Stimulated activated CD8-positive, alpha-beta memory T cell treated with anti-CD3 and anti-CD28 coated beads, Interleukin-15, amount 100 ng/mL, for 24 hours (primary cell): ENCODE measurements around the gene MAGEB2.
"Not testable (repeated sequence)": the region's sequence is repeated elsewhere in the genome, so short reads cannot be mapped to it uniquely, and the experiment has no call there.

Experiments used
- DNase-seq: peaks from one replicate; pipeline ENCODE4 v3.0.0-alpha.2; 2020; ENCODE audit warnings: low read depth

Gene MAGEB2

GRCh38 chrX:30215357-30215843 lies at the start of gene MAGEB2:
MAGEB2 (plus strand) TSS chrX:30215563; CDS start chrX:30218581, 3,018 bp downstream.
- no peak for DNase-seq

DNA sequence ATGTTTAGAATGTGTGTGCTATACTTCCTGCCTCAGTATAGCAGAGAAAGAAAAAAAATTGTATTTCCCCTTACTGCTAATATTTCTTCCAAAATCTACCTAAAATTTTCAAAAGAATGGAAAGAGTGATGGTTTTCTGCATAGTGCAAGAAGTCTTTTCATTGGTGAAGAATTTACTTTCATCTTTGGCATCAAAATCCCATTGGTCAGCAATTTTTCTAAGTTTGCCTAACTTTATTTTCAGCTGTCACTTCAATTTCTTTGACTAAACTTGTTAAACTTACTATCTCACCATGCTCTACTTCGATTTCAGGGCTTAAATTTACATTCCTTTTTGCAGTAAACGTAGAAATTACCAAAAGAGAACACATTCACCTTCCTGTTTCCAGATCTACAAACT lies 44.5 kb upstream of the MAGEB2 start:
- no peak for DNase-seq

GRCh38 chrX:30181353-30181752 lies 34.0 kb upstream of the MAGEB2 start:
- no peak for DNase-seq

DNA sequence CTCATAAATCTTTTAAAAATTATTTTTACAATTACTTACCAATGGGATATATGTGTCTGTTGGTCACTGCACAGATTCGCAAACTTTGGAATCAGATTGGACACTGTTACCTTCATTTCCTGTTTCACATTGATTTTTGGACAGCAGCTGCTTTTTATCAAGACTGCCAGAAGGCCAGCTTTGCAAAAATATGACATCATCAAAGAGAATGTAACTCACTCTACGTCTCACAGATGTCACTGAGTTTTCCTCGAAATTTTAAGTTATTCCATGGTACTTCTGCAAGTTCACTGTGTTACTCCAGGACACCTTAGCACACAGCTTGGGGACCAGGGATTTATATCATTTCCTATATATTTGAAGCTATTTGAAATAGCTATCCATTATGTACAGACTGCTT lies 31.8 kb upstream of the MAGEB2 start:
- no peak for DNase-seq

DNA sequence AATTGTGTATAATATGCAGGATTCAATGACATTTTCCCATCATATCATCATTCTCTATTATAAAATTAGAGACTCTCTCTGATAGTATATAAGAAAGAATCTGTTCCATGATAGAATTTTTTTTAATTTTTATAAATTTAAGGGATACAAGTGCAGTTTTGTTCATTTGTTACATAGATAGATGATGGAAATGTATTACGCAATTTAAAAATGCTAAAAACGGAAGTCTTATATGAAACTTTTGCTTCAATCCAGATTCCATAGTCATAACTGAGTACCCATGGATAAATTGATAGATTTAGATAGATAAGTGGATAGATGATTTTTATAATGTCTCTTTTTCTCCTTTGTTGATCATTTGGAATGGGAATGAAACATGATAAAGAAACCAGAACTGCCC lies 24.9 kb upstream of the MAGEB2 start:
- DNase-seq: no peak

DNA sequence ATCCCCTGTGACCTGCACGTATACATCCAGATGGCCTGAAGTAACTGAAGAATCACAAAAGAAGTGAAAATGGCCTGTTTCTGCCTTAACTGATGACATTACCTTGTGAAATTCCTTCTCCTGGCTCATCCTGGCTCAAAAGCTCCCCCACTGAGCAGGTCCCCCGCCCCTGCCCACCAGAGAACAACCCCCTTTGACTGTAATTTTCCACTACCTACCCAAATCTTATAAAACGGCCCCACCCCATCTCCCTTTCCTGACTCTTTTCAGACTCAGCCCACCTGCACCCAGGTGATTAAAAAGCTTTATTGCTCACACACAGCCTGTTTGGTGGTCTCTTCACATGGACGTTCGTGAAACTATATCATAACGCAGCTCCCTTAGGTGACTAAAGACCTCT lies 21.5 kb upstream of the MAGEB2 start:
- DNase-seq: not testable (repeated sequence)

DNA sequence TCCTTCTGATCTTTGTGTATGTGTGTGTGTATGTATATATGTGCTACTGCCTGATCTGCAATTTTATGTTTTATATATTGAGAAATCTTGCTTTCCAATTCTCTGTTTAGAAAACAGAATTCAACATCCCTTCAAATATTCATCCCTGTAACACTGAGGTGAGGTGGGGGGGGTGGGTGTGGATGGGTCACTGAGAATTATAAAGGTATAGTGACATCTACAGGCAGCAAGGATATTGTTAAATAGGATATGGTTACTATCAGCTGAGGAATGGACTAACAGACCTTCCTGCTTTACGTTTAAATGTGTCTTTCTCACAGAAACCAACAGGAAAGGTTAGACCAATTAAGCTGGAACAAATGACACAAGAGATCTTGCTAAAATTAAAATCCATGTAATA lies 19.0 kb upstream of the MAGEB2 start:
- DNase-seq: no peak

GRCh38 chrX:30212172-30212571 lies 3.2 kb upstream of the MAGEB2 start:
- DNase-seq: no peak

- DNase-seq: no peak
Observed at GRCh38 chrX:30217465-30217864, 2.1 kb downstream of the MAGEB2 start.

GRCh38 chrX:30219372-30219771 lies 4.0 kb downstream of the MAGEB2 start:
- no peak for DNase-seq

DNA sequence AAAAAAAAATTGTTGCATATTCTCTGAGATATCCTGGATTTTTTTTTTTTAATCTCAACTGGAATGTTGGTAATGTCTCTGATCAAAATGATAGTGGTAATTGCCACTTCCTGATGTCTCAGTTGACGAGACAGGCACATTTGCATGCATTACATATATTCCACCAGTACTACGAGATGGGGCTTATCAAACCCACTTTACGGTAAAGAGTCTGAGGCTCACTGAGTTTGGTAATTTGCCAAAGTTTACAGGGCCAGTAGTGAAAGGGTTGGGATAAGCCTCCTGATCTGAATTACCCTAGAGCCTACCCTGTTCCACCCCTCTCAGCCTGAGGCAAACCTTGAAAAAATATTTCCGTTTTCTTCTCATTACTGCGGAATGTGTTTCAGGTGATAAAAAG lies 5.3 kb downstream of the MAGEB2 start:
- no peak for DNase-seq

GRCh38 chrX:30224536-30224935 lies 9.2 kb downstream of the MAGEB2 start:
- no peak for DNase-seq

DNA sequence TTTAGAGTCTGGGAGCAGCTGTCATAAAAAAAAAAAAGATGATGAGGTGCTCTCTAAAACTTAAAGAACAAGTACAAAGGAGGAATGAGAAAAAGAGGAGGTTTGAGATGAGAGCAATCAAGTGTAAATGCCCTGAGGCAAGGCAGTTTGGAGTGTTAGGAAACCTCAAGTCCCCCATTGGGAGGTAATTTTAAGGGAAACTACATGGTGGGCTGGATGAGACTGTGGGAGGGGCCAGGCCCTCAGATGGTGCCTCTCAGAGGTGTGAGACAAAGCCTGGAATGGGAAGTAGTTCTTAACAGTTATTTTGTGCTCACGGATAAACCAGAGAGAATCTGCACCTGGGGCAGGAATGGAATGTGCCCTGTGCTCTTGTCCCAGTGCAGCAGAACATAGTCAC lies 13.2 kb downstream of the MAGEB2 start:
- no peak for DNase-seq

DNA sequence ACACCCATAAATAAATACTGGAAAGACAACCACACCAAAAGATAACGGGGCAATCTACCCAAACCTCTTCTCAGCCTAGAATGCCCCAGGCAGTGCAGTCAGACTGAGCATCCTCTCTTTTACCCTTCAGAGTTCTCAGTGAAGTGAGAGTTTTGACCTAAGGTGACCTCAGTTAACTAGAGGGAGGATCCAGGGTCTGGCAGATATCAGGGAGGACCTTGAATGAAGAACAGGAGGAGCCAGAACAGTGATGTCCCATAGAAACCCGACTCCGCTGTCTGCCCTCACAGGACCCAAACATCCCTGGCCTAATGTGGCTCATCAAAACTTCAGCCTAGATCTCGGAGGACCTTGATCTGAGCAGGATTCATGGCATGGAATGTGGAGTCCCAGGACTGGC lies 15.0 kb downstream of the MAGEB2 start, which contains the start of gene MAGEB3:
TSS of gene MAGEB3 (plus strand) at position 263 of the 400 bp plus-strand sequence. CDS start 5,268 bp downstream, outside the sequence.
- no peak for DNase-seq

DNA sequence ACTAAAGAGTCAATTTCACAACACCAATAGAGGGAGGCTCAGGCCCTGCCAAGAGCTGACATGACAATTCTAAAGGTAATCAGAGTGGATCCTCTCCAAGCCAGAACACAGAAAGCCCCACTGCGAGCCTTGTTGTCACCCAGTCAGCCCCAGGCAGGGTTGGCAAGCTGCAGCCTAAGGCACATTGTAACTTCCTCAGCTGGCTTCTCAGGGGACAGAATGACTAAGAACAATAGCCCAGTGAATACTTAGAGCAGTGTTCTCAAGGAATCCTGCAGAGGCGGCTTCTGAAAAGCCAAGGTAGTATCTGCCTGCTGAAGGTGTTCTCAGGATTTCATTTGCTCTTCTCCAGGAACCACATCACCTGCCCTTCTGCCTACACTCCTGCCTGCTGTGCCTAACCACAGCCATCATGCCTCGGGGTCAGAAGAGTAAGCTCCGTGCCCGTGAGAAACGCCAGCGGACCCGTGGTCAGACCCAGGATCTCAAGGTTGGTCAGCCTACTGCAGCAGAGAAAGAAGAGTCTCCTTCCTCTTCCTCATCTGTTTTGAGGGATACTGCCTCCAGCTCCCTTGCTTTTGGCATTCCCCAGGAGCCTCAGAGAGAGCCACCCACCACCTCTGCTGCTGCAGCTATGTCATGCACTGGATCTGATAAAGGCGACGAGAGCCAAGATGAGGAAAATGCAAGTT lies 26.5 kb downstream of the MAGEB2 start, which contains the start of gene MAGEB4:
TSS of gene MAGEB4 (plus strand) at position 277 of the 692 bp plus-strand sequence. CDS start at position 413, 136 bp downstream.
- DNase-seq: no peak

DNA sequence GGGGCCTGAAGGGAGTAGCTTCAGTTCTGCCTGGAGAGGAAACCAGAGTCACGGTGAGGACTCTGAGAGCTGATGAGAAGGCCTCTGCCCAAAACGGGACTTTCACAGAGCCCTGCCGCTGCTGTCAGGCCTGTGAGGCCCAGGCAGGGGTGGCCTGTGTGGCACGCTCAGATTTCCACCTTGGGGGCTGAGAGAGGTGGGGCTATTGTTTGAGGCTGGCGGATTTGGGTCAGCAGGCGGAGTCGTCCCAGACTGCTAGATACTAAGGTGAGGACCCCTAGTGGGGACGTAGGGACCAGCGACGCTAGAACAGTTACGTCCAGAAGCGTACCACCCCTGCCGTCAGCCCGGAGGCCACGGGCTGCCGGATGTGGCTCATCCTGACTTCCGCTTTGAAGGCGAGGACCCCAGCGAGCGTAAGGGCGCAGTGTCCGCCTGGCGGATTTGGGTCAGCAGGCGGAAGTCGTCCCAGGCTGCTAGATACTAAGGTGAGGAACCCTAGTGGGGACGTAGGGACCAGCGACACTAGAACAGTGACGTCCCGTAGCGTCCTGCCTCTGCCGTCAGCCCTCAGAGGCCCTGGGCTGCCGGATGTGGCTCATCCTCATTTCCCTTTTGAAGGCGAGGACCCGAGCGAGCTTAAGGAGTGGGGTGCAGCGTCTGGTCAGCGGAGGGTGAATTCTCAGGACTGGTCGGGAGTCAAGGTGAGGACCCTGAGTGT lies 31.6 kb downstream of the MAGEB2 start, which contains the start of gene MAGEB1:
TSS of gene MAGEB1 (plus strand) at position 378 of the 721 bp plus-strand sequence. CDS start 3,348 bp downstream, outside the sequence.
- DNase-seq: no peak

- DNase-seq: no peak
Observed at GRCh38 chrX:30248854-30249253, 33.5 kb downstream of the MAGEB2 start.

DNA sequence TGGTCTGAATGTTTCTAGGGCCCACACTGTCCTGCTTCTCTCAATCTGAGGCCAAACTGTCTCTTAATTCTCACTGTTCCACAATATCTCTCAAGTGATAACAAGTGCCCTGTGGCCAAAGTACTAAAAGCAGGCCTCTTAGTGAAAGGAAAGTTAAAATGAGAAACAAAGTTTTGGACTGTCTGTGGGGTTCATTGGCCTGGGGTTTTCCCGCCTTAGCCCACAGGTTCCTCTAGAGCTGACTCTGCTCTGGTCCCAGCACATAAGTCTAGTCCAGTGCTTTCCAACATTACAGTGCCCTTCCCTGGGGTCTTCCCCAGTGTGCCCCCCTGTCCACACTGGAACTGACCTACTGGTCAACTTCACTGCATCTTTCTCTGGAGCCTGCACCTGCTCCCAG lies 37.9 kb downstream of the MAGEB2 start:
- no peak for DNase-seq

DNA sequence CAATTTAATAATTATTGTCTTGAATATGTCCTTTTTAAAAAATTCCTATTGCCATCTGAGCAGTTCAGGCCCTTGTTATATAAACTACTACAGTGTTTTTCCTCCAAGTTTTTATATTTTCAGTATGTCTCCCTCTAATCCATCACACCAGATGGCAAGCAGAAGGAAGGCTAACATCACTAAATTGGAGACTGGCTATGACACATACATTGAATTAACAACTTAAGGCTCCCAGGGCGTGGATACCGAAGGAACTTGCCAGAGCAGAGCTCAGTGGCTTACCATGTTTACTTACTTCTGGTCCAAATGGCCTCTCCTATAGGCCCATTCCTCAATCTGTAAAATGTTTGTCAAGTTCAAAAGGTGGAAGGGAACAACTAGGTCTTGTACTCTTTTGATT lies 44.6 kb downstream of the MAGEB2 start:
- DNase-seq: no peak

DNA sequence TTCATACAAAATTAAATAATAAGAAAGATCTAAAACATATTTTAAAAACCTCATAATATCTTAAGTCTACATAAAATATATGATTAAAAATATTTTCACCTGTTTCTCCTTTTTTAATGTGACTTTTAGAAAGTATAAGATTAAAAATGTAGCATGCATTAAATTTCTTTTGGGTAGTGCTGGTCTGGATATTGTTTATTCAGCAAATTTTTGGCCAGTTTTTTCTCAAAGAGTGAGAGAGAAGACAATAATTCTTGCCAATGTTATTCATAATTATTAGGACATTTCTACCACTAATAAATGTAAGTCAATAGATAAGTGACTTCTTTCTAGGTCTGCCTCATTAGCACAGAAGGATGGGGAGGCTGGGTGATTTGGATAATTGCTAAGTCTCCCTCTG lies 45.6 kb downstream of the MAGEB2 start:
- DNase-seq: no peak

DNA sequence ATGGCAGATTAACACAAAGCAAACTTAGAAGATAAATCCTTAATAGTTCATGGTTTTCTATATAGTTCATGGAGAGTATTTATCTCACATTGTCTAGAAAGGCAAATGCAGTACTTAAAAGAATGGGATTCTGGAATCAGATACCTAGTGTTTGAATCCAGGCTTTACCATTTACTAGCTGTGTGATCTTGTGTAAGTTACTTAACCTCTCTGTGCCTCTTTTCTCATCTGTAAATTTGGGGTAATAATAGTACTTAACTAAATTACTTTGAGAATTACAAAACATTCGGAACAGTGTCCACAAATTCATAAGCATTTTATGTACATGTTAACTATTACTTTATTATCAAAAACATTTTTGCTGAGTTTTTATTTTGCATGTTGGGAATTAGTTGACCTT lies 47.4 kb downstream of the MAGEB2 start:
- no peak for DNase-seq
